Osteoblast (primary cell): ENCODE results near the gene ARHGEF2. TPM values are rescaled to one million over a fixed set of nuclear protein-coding genes. Genes with fewer than 3 reads are reported as not detected.

Experiments
- DNase-seq: peaks from one replicate; pipeline ENCODE4 v3.0.0; 2011; ENCODE audit warnings: low spot score, mixed read lengths; ENCODE audit not compliant: insufficient read length; ENCODE audit errors: missing footprints
- H2AFZ ChIP-seq: 2 replicates; pipeline ENCODE4 v1.6.0; 2011; ENCODE audit warnings: mild to moderate bottlenecking, low read length
- H3K27ac ChIP-seq: 2 replicates; pipeline ENCODE4 v1.5.1; 2011; ENCODE audit warnings: mild to moderate bottlenecking, low read depth, low read length, moderate library complexity
- H3K27me3 ChIP-seq: 2 replicates; pipeline ENCODE4 v1.6.0; 2012; ENCODE audit warnings: mild to moderate bottlenecking, control low read depth, inconsistent platforms, low read length, moderate library complexity; ENCODE audit not compliant: insufficient read depth
- H3K36me3 ChIP-seq: 2 replicates; pipeline ENCODE4 v1.5.1; 2011; ENCODE audit warnings: mild to moderate bottlenecking, low read length, control low read depth, moderate library complexity; ENCODE audit not compliant: insufficient read depth
- H3K4me1 ChIP-seq: 2 replicates; pipeline ENCODE4 v1.5.1; 2011; ENCODE audit warnings: mild to moderate bottlenecking, low read length, control low read depth, moderate library complexity; ENCODE audit not compliant: insufficient read depth
- H3K4me2 ChIP-seq: 2 replicates; pipeline ENCODE4 v1.6.0; 2011; ENCODE audit warnings: mild to moderate bottlenecking, low read length; ENCODE audit not compliant: insufficient read depth
- H3K4me3 ChIP-seq: fragments of 200-600 bp; sonication (generic); 3 replicates; pipeline ENCODE4 v1.5.1; 2012; ENCODE audit warnings: mild to moderate bottlenecking, low read length, inconsistent platforms; ENCODE audit not compliant: insufficient read depth
- H3K79me2 ChIP-seq: 2 replicates; pipeline ENCODE4 v1.6.0; 2012; ENCODE audit warnings: mild to moderate bottlenecking, low read length, control low read depth, inconsistent platforms; ENCODE audit not compliant: insufficient read depth
- H3K9me3 ChIP-seq: 2 replicates; pipeline ENCODE4 v1.5.1; 2011; ENCODE audit warnings: low read depth, low read length, control low read depth
- H4K20me1 ChIP-seq: 2 replicates; pipeline ENCODE4 v1.6.0; 2012; ENCODE audit warnings: mild to moderate bottlenecking, low read length, control low read depth; ENCODE audit not compliant: insufficient read depth
- CTCF ChIP-seq: IDR thresholded peaks from 2 replicates; pipeline ENCODE4 v1.5.1; 2011; ENCODE audit warnings: mild to moderate bottlenecking, low read depth, low read length, moderate library complexity; ENCODE audit errors: extremely low read depth
- total RNA-seq: library from RNA; depleted of rRNA; stranded (reverse); fragments of >200 nt; gene quantifications from 2 replicates; pipeline ENCODE4 v1.2.3, GENCODE V29; 2012

Gene ARHGEF2
- total RNA-seq, 1 donor, result 183 TPM

GRCh38 chr1:155929057-155929456 lies 49.3 kb downstream of the ARHGEF2 start:
- peak; percentile 31 for DNase-seq
- no peaks in the 10 kb centered on the region for H3K9me3 ChIP-seq
- peaks cover 84% of the 10 kb centered on the region for H3K36me3 ChIP-seq
- peaks cover 70% of the 10 kb centered on the region for H3K79me2 ChIP-seq
- TF ChIP-seq CTCF, result no peak
- no peaks in the 10 kb centered on the region for H3K27me3 ChIP-seq
- H3K4me2 ChIP-seq, result no peak overlapping the region
- no peak overlapping the region for H2AFZ ChIP-seq
- peaks cover 30% of the 10 kb centered on the region for H3K4me1 ChIP-seq
- no peak overlapping the region for H3K27ac ChIP-seq
- no peak overlapping the region for H3K4me3 ChIP-seq
- H4K20me1 ChIP-seq, result peaks cover 30% of the 10 kb centered on the region

- Histone ChIP-seq H3K79me2 (peaks cover 57% of the 10 kb centered on the region), H3K4me3 (no peak overlapping the region), H3K27me3 (no peaks in the 10 kb centered on the region), H4K20me1 (peaks cover 24% of the 10 kb centered on the region), H3K4me1 (peaks cover 9% of the 10 kb centered on the region), H2AFZ (no peak overlapping the region), H3K36me3 (peaks cover 94% of the 10 kb centered on the region), H3K4me2 (no peak overlapping the region), H3K27ac (no peak overlapping the region), H3K9me3 (no peaks in the 10 kb centered on the region)
- DNase-seq, result no peak
- TF ChIP-seq CTCF, result no peak
These were observed 52.8 kb downstream of the ARHGEF2 start for GRCh38 chr1:155925506-155925905.

- Histone ChIP-seq H3K27ac (no peak overlapping the region), H4K20me1 (peaks cover 12% of the 10 kb centered on the region), H3K36me3 (peaks cover 90% of the 10 kb centered on the region), H3K27me3 (no peaks in the 10 kb centered on the region), H3K4me1 (no peaks in the 10 kb centered on the region), H3K79me2 (peaks cover 34% of the 10 kb centered on the region), H2AFZ (no peak overlapping the region), H3K4me2 (no peak overlapping the region), H3K4me3 (no peak overlapping the region), H3K9me3 (no peaks in the 10 kb centered on the region)
- TF ChIP-seq CTCF, result no peak
- no peak for DNase-seq
These were observed 57.6 kb downstream of the ARHGEF2 start for GRCh38 chr1:155920717-155921116.

- no peak for TF ChIP-seq CTCF
- Histone ChIP-seq H3K27ac (no peak overlapping the region), H2AFZ (no peak overlapping the region), H3K4me3 (no peak overlapping the region), H4K20me1 (peaks cover 12% of the 10 kb centered on the region), H3K36me3 (peaks cover 92% of the 10 kb centered on the region), H3K9me3 (no peaks in the 10 kb centered on the region), H3K4me2 (no peak overlapping the region), H3K79me2 (peaks cover 31% of the 10 kb centered on the region), H3K4me1 (peaks cover under 1% of the 10 kb centered on the region), H3K27me3 (no peaks in the 10 kb centered on the region)
- DNase-seq, result no peak
These were observed 58.5 kb downstream of the ARHGEF2 start for GRCh38 chr1:155919801-155920200.
